SK-N-MC (cell line): ENCODE data around the gene XRCC4.

Source experiments
- EZH2 ChIP-seq: fragments of 200-600 bp; sonication (generic); IDR thresholded peaks from one replicate; pipeline ENCODE4 v1.6.1; 2017; ENCODE audit warnings: antibody characterized with exemption
- FOXP2 ChIP-seq: optimal IDR thresholded peaks from 2 replicates; pipeline ENCODE3; 2011; ENCODE audit warnings: mild to moderate bottlenecking, moderate library complexity; ENCODE audit not compliant: insufficient read depth; ENCODE audit errors: extremely low read length, control extremely low read depth
- POLR2AphosphoS5 ChIP-seq: IDR thresholded peaks from 2 replicates; pipeline ENCODE4 v1.6.1; 2012; ENCODE audit warnings: mild to moderate bottlenecking, low read depth, low read length, borderline replicate concordance

DNA sequence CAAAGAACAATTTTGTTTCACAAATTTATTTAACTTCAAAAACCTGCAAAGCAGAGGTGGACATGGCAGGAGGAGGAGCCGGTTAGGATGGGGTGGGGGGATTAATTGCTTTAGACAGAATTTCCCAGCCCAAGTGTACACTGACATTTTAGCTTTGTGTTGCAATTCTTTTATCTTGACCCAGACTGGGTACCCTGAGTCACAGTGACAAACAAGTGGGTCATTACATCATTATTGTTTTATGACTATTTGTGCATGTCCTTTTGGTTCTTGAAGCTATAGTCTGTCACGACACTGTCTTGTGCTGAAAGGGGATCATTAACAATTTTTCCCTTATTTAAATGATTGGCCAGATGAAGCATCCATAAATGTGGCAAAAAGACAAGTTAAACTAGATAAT is 309.7 kb downstream of the XRCC4 start:
- TF ChIP-seq POLR2AphosphoS5 (no peak), EZH2 (no peak), FOXP2 (no peak)
